GM23338 (cell line): Measurements from ENCODE around the gene RIMS1. TPM values are rescaled to one million over a fixed set of nuclear protein-coding genes. Genes with fewer than 3 reads are reported as not detected.

ENCODE experiments used
- ATAC-seq: fragments of 200-7000 bp; cut with Tn5 transposase; 3 replicates; pipeline ENCODE4 v1.9.1; 2020
- DNase-seq: peaks from one replicate; pipeline ENCODE4 v3.0.0-alpha.2; 2015; ENCODE audit warnings: low spot score
- H2AFZ ChIP-seq: fragments of 200-600 bp; sonication (generic); 2 replicates; pipeline ENCODE4 v1.8.0; 2016; ENCODE audit warnings: antibody characterized with exemption, mild to moderate bottlenecking, moderate library complexity
- H3F3A ChIP-seq: fragments of 200-600 bp; sonication (generic); replicated peaks from 2 replicates; pipeline ENCODE4 v1.8.0; 2017; ENCODE audit warnings: antibody characterized with exemption, mixed run types, low read depth
- H3K27ac ChIP-seq: fragments of 200-600 bp; sonication (generic); 2 replicates; pipeline ENCODE4 v1.6.1; 2016; ENCODE audit warnings: low read depth
- H3K27me3 ChIP-seq: fragments of 200-600 bp; sonication (generic); 2 replicates; pipeline ENCODE4 v1.8.0; 2016; ENCODE audit warnings: mild to moderate bottlenecking, mixed run types, moderate library complexity; ENCODE audit not compliant: insufficient read depth
- H3K36me3 ChIP-seq: fragments of 200-600 bp; sonication (generic); 2 replicates; pipeline ENCODE4 v1.8.0; 2016; ENCODE audit warnings: mild to moderate bottlenecking; ENCODE audit not compliant: insufficient read depth
- H3K4me1 ChIP-seq: fragments of 200-600 bp; sonication (generic); 2 replicates; pipeline ENCODE4 v1.8.0; 2016; ENCODE audit warnings: mild to moderate bottlenecking, moderate library complexity; ENCODE audit not compliant: insufficient read depth
- H3K4me2 ChIP-seq: fragments of 200-600 bp; sonication (generic); 2 replicates; pipeline ENCODE4 v1.7.1; 2017; ENCODE audit warnings: mixed run types
- H3K4me3 ChIP-seq: fragments of 200-600 bp; sonication (generic); 2 replicates; pipeline ENCODE4 v1.6.1; 2016; ENCODE audit warnings: mixed run types
- H3K79me2 ChIP-seq: fragments of 200-600 bp; sonication (generic); replicated peaks from 2 replicates; pipeline ENCODE4 v1.8.0; 2017; ENCODE audit warnings: mild to moderate bottlenecking; ENCODE audit not compliant: insufficient read depth
- H3K9me2 ChIP-seq: fragments of 200-600 bp; sonication (generic); 2 replicates; pipeline ENCODE4 v1.8.0; 2017; ENCODE audit not compliant: insufficient read depth
- H4K20me1 ChIP-seq: fragments of 200-600 bp; sonication (generic); replicated peaks from 2 replicates; pipeline ENCODE4 v1.8.0; 2017; ENCODE audit warnings: mild to moderate bottlenecking; ENCODE audit not compliant: insufficient read depth
- H3K27ac Mint-ChIP-seq: 2 replicates; pipeline ENCODE4 v1.8.0; 2020; ENCODE audit warnings: inconsistent platforms, mild to moderate bottlenecking, moderate library complexity, mixed read lengths
- H3K27me3 Mint-ChIP-seq: 3 replicates; pipeline ENCODE4 v1.8.0; 2022; ENCODE audit warnings: low read depth, mild to moderate bottlenecking, moderate library complexity, mixed read lengths, inconsistent platforms; ENCODE audit not compliant: insufficient read depth, poor library complexity
- H3K36me3 Mint-ChIP-seq: 3 replicates; pipeline ENCODE4 v1.8.0; 2021; ENCODE audit warnings: low read depth, mild to moderate bottlenecking, inconsistent platforms, moderate library complexity, mixed read lengths
- H3K4me1 Mint-ChIP-seq: 3 replicates; pipeline ENCODE4 v1.8.0; 2020; ENCODE audit warnings: mild to moderate bottlenecking, inconsistent platforms, mixed read lengths
- H3K4me3 Mint-ChIP-seq: 3 replicates; pipeline ENCODE4 v1.8.0; 2021; ENCODE audit warnings: moderate library complexity, mild to moderate bottlenecking, inconsistent platforms, mixed read lengths
- H3K9me3 Mint-ChIP-seq: 3 replicates; pipeline ENCODE4 v1.8.0; 2020; ENCODE audit warnings: moderate library complexity, mild to moderate bottlenecking, inconsistent platforms, mixed read lengths
- CREB1 ChIP-seq: fragments of 250-450 bp; sonication (Bioruptor Pico); IDR thresholded peaks from 2 replicates; pipeline ENCODE4 v1.5.0; 2020; ENCODE audit warnings: low read depth, mild to moderate bottlenecking, moderate library complexity
- EZH2 ChIP-seq: fragments of 200-600 bp; sonication (generic); IDR thresholded peaks from one replicate; pipeline ENCODE4 v1.8.0; 2017; ENCODE audit warnings: antibody characterized with exemption, mild to moderate bottlenecking, low read depth; ENCODE audit not compliant: unreplicated experiment
- EZH2phosphoT487 ChIP-seq: fragments of 200-600 bp; sonication (generic); IDR thresholded peaks from one replicate; pipeline ENCODE4 v1.8.1; 2018; ENCODE audit warnings: antibody characterized with exemption; ENCODE audit not compliant: unreplicated experiment
- JUNB ChIP-seq: IDR thresholded peaks from one replicate; pipeline ENCODE4 v1.6.1; 2016; ENCODE audit warnings: antibody characterized with exemption; ENCODE audit not compliant: unreplicated experiment
- NANOG ChIP-seq: IDR thresholded peaks from 2 replicates; pipeline ENCODE4 v1.6.1; 2016; ENCODE audit warnings: antibody characterized with exemption, borderline replicate concordance
- POLR2AphosphoS5 ChIP-seq: IDR thresholded peaks from 2 replicates; pipeline ENCODE4 v1.6.1; 2016; ENCODE audit warnings: antibody characterized with exemption, low read depth
- STAT1 ChIP-seq: IDR thresholded peaks from one replicate; pipeline ENCODE4 v1.6.1; 2016; ENCODE audit warnings: antibody characterized with exemption; ENCODE audit not compliant: unreplicated experiment
- ZNF114 ChIP-seq: fragments of 250-450 bp; sonication (Bioruptor Pico); IDR thresholded peaks from 2 replicates; pipeline ENCODE4 v1.5.0; 2020; ENCODE audit warnings: mild to moderate bottlenecking, moderate library complexity
- ZNF331 ChIP-seq: fragments of 250-450 bp; sonication (Bioruptor Pico); IDR thresholded peaks from 2 replicates; pipeline ENCODE4 v1.5.0; 2020; ENCODE audit warnings: low read depth, mild to moderate bottlenecking, moderate library complexity
- ZNF462 ChIP-seq: fragments of 250-450 bp; sonication (Bioruptor Pico); IDR thresholded peaks from 2 replicates; pipeline ENCODE4 v1.5.0; 2020; ENCODE audit warnings: mild to moderate bottlenecking, moderate library complexity
- polyA plus RNA-seq: library from polyadenylated mRNA; unstranded; fragments of >200 nt; fragmentation: Nextera tagmentation; extraction: Ambion mirVana; gene quantifications from 2 replicates; pipeline ENCODE4 v1.2.1, GENCODE V29; 2016
- total RNA-seq: library from RNA; depleted of rRNA; stranded (reverse); fragments of >200 nt; shearing (Covaris generic); gene quantifications from 2 replicates; pipeline ENCODE4 v1.2.3, GENCODE V29; 2014

The RIMS1 gene
- total and polyA plus RNA-seq, 2 experiments from 2014 or later, result 0.89 to 4.0 TPM

DNA sequence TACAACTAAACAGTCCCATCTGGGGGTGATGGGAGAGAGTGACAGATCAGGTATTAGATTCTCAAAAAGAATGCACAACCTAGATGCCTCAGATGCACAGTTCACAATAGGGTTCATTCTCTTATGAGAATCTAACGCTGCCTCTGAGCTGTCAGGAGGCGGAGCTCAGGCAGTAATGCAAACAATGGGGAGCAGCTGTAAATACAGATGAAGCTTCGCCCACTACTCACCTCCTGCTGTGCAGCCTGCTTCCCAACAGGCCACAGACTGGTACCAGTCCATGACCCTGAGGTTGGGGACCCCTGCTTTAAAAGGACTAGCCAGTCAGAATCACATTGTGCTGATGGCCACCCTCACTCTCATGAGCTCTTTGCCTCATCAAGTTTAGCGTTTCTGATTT, 488.5 kb downstream of the RIMS1 start:
- no peak for TF ChIP-seq EZH2
- TF ChIP-seq NANOG, result no peak
- no peak for TF ChIP-seq STAT1
- no peak for TF ChIP-seq ZNF331
- TF ChIP-seq POLR2AphosphoS5, result no peak
- no peak for TF ChIP-seq ZNF462 (CRISPR knock-in tag)
- H3K4me3 ChIP-seq, result no peak overlapping the region
- no peaks in the 10 kb centered on the region for H3K79me2 ChIP-seq
- DNase-seq (peak; percentile 53), ATAC-seq (peak; percentile 81)
- H3K36me3 ChIP-seq, result no peaks in the 10 kb centered on the region
- no peak overlapping the region for H3K27ac ChIP-seq
- H3K36me3 Mint-ChIP-seq, result no peaks in the 10 kb centered on the region
- H4K20me1 ChIP-seq, result no peaks in the 10 kb centered on the region
- no peak overlapping the region for H3K4me2 ChIP-seq
- peaks cover 5% of the 10 kb centered on the region for H3K27me3 Mint-ChIP-seq
- no peak overlapping the region for H3K27ac Mint-ChIP-seq
- no peaks in the 10 kb centered on the region for H3F3A ChIP-seq
- H3K4me1 ChIP-seq, result 0 out of 2 replicates have a peak, but pooled peaks cover 2% of the 10 kb centered on the region
- H3K4me3 Mint-ChIP-seq, result no peak overlapping the region
- peaks cover 5% of the 10 kb centered on the region for H3K4me1 Mint-ChIP-seq
- no peaks in the 10 kb centered on the region for H3K9me2 ChIP-seq
- H3K27me3 ChIP-seq, result no peaks in the 10 kb centered on the region
- no peak overlapping the region for H2AFZ ChIP-seq
- H3K9me3 Mint-ChIP-seq, result no peaks in the 10 kb centered on the region

- no peak overlapping the region for H3K4me2 ChIP-seq
- H3K27ac Mint-ChIP-seq, result no peak overlapping the region
- no peak overlapping the region for H3K4me3 Mint-ChIP-seq
- H3K4me1 Mint-ChIP-seq, result peaks cover 4% of the 10 kb centered on the region; the same call in 2 of the 3 replicates
- no peaks in the 10 kb centered on the region for H3K9me3 Mint-ChIP-seq
- no peak overlapping the region for H2AFZ ChIP-seq
- H3K36me3 ChIP-seq, result no peaks in the 10 kb centered on the region
- no peaks in the 10 kb centered on the region for H3K79me2 ChIP-seq
- no peak overlapping the region for H3K27ac ChIP-seq
- no peaks in the 10 kb centered on the region for H3K27me3 ChIP-seq
- no peak overlapping the region for H3K4me3 ChIP-seq
- no peaks in the 10 kb centered on the region for H4K20me1 ChIP-seq
- no peaks in the 10 kb centered on the region for H3K36me3 Mint-ChIP-seq
- peaks cover 5% of the 10 kb centered on the region for H3K27me3 Mint-ChIP-seq
- DNase-seq (no peak), ATAC-seq (no peak)
- no peaks in the 10 kb centered on the region for H3F3A ChIP-seq
- H3K9me2 ChIP-seq, result 0 out of 2 replicates have a peak, but pooled peaks cover 4% of the 10 kb centered on the region
- H3K4me1 ChIP-seq, result 0 out of 2 replicates have a peak, but pooled peaks cover 2% of the 10 kb centered on the region
- TF ChIP-seq ZNF331 (no peak), EZH2phosphoT487 (no peak), ZNF114 (CRISPR knock-in tag) (no peak), CREB1 (CRISPR knock-in tag) (no peak), NANOG (no peak), JUNB (no peak)
Measured at GRCh38 chr6:72376736-72377135, 490.4 kb downstream of the RIMS1 start.
